8988T (cell line): Measurements from ENCODE around the gene ILF3.
A peak's percentile ranks its signal among the peaks of the same experiment; 100 is the strongest.
"Not testable (repeated sequence)": the region's sequence is repeated elsewhere in the genome, so short reads cannot be mapped to it uniquely, and the experiment has no call there.

Experiments used
- DNase-seq: peaks from one replicate; pipeline ENCODE4 v3.0.0; 2011

Gene ILF3

GRCh38 chr19:10643172-10643967, 10.8 kb upstream of the ILF3 start:
- no peak for DNase-seq

GRCh38 chr19:10643968-10644259, 10.2 kb upstream of the ILF3 start:
- no peak for DNase-seq

DNA sequence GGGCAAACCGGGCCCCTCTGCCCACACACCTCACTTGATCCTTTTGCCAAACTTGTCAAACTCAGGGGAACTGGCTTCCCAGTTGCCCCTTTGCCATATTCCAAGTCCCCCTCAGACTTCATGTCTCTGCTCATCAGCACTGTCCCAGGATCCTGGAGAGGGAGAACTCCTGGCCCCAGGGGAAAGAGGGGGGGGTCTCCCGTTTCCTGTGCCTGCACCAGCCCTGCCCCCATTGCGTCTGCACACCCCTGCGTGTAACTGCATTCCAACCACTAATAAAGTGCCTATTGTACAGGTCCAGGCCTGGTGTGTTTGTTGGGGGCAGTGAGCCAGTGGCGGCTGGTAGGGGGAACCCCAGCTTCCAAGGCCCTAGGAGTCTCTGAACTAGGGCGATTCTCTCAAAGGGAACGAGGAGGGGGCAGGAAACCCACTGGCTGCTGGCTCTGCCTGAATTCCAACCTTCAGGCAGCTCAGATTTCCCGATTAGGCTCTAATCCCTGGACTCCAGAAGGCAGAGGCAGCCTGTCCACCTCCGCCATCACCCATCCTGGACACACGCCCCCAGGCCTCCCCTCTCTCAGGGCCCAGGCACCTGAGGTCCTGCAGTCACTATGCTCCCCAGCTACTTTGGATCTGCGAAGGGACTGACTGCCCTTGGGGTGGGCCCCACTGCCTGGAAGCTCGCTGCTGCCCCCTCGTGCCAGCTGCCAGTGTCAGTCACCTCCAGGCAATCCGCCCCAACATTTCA, 9.7 kb upstream of the ILF3 start:
- DNase-seq, result peak; percentile 95

DNA sequence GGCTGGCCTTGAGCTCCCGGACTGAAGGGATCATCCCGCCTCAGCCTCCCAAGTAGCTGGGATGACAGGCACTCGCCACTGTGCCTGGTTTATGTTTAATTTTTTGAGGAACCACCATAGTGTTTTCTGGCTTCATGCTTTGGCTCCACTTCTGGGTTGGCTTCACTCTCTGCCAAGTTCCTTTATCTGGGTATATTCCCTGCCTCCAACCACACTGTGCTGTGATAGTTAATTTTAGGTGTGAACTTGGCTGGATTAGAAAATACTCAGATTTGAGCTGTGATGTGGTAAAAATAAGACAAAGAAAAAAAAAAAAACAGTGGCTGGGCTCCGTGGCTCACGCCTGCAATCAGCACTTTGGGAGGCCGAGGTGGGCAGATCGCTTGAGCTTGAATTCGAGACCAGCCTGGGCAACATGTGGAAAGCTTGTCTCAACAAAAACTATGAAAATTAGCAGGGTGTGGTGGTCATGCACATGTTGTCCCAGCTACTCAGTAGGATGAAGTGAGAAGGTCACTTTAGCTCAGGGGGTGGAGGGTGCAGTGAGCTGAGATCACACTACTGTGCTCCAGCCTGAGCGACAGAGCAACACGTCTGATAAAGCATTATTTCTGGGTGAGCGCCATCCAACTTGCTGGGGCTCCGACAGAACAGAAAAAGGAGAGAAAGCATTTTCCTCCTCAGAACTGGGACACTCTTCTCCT, 7.5 kb upstream of the ILF3 start:
- no peak for DNase-seq

GRCh38 chr19:10648360-10648759, 5.8 kb upstream of the ILF3 start:
- DNase-seq, result no peak

- DNase-seq, result no peak
Observed at GRCh38 chr19:10651851-10652250, 2.3 kb upstream of the ILF3 start.

DNA sequence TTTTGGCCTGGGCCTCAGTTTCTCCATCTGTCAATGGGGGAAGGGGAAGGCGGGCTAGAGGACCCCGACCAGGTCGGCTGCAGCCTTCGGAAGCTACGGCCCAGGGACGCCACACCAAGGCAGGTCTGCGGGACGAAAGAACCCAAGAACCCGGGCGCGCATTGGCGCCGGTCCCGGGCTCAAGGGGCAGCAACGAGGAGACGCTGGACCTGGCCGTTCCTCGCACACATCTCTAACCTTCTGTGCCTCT, 739 bp upstream of the ILF3 start:
- DNase-seq, result no peak

DNA sequence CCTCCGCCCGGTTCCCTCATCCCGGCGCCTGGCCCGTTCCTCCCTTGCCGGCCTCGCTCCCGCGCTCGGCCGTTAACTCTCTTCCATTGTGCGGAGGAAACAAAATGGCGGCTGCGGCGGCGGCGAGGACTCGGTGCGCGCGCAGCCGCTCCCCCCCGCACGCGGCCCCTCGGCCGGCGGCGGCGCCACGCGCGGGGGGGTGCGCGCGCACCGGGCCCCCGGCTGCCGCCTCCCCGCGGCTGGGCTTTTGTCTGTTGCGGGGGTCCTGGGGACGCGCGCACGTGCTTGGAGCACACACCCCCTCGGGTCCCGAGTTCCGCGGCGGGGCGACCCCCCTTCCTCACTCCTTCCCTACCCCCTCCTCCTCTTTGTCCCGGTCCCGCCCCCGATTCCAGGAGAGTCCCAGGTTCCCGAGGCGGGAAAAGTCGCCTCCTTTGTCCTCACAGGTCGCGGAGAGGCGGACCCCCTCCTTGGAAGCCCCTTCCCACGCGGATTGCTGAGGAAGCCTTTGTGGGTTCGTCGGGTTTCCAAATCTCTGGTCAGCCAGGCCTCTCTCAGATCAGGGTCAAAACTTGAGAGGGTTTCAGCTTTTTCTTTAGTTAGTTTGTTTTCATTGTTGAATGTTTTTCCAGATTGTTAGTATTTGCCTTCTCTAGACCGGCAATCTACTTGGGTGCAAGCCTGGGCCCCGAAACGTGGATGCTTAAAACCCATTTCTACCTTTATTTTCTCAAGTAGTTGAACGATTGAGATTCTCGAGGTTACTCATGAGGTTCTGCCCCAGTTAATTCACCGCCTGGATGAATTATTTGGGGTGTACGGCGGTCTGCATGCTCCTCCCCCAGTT, 687 bp downstream of the ILF3 start:
- peak; percentile 72 for DNase-seq

- DNase-seq, result no peak
Observed at GRCh38 chr19:10655457-10656312, 1.5 kb downstream of the ILF3 start.

- DNase-seq, result no peak
Observed at GRCh38 chr19:10660346-10660745, 6.2 kb downstream of the ILF3 start.

DNA sequence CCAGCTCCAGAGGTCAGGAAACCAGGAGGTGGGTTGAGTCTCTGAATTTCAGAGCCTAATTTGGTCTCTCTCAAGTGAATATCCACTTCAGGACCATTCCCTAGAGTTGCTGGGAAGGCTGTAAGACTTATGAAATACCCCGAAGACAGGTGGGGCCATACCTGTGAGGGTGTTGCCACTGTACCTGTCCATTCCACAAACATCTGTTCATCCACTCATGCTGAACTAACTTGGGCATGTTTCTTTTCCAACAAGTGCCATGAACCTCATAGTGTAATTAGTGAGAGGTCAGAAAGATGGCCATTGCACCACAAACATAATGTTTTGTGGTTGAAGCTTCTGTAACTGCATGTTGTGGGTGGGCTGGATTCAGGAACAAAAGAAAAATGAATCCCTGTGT, 7.8 kb downstream of the ILF3 start:
- DNase-seq, result no peak

DNA sequence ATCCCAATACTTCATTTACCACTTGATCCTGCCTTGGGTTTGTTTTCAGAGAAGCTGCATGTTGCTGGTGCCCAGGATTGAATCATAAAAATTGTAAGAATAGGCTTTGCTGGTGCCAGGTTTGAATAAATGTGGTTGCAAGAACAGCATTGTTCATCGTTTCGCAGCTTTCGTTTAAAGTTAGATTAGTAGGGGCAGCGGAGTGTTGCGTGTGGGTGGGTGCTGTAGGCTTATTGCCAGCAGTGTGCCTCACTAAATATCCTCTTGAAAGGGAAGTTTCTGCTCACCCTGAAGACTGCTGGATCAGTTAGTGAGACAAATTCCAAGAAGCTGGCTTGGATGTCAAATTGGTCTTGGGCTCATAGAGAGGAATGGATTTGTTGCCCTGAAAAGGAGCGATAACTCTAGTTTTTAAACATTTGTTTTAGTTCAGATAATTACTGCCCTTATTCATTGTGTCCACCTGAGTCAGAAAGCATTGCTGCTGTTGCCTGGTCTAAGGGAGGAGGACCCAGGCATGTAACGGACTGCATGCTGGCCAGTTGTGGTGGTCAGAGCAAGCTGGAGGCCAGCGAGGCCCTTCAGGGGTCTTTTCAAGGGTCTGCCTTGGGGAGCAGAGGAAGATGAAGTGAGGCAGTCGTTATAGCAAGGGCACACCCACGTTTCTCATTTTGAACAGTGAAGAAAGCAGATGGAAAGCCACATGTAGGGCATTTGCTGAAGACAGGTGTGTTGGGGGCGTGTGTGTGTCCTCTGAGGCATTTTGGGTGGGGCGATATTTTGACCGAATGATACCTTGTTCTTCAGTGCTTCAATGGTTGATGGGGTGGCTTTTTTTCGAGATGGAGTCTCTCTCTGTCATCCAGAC, 8.5 kb downstream of the ILF3 start:
- no peak for DNase-seq

DNA sequence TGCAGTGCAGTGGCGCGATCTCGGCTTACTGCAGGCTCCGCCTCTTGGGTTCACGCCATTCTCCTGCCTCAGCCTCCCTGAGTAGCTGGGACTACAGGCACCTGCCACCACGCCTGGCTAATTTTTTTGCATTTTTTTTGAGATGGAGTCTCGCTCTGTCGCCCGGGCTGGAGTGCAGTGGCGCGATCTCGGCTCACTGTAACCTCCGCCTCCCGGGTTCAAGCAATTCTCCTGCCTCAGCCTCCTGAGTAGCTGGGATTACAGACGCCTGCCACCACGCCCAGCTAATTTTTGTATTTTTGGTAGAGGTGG, 9.1 kb downstream of the ILF3 start:
- not testable (repeated sequence) for DNase-seq

DNA sequence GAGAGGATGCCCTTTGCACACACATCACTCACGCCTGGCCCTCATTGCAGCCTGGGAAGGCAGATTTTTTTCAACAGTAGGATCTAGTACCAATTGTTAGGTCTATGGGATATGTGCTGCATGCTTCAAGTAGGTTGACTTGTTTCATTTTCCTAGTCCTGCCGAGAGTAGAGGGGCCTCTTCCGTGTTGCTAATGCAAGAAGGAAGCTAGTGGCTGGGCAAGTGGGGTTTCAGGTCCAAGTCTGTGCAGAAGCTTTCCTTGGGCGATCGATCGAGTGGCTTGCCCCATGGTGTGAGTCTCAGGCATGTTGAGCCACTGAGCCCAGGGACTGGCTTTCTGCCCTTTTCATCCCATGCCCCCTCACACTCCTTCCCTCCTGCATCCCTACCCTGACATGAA, 13.7 kb downstream of the ILF3 start:
- no peak for DNase-seq

GRCh38 chr19:10669246-10669645, 15.1 kb downstream of the ILF3 start:
- no peak for DNase-seq

GRCh38 chr19:10670182-10670581, 16.0 kb downstream of the ILF3 start:
- DNase-seq, result no peak

DNA sequence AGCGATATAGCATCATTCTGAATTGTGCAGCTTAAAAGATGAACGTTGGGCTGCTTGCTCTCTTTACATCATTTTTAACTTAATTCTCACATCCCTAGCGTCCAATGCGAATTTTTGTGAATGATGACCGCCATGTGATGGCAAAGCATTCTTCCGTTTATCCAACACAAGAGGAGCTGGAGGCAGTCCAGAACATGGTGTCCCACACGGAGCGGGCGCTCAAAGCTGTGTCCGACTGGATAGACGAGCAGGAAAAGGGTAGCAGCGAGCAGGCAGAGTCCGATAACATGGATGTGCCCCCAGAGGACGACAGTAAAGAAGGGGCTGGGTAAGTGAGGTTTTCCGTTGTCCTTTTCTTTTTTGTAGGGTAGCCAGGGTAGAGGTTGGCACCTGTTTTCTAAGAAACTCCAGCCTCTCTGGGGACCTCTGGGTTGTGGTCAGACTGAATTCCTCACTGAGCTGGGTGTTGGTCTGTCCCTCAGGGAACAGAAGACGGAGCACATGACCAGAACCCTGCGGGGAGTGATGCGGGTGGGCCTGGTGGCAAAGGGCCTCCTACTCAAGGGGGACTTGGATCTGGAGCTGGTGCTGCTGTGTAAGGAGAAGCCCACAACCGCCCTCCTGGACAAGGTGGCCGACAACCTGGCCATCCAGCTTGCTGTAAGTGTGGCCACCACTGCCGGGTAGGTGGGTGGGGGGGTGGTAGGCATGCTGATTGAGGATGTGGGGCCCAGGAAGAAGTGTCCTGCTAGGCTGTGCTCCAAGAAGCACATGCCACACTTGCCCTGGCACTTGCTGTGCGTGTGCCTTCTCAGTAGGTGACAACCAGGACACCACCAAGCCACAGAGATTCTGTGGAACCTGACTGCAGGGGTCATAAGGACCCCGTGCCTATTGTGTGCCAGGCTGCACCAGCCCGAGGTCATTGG, 17.0 kb downstream of the ILF3 start:
- DNase-seq, result no peak

DNA sequence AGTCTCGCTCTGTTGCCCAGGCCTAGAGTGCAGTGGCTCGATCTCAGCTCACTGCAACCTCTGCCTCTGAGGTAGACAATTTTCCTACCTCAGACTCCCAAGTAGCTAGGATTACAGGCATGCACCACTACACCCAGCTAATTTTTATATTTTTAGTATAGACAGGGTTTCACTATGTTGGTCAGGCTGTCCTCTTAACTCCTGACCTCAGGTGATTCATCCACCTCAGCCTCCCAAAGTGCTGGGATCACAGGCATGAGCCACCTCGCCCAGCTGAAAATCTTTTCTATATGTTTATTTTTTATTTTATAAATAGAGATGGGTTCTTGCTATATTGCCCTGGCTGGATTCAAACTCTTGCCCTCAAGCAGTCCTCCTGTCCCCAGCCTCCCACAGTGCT, 17.8 kb downstream of the ILF3 start:
- DNase-seq, result not testable (repeated sequence)

- DNase-seq, result not testable (repeated sequence)
Observed at GRCh38 chr19:10675214-10675613, 21.1 kb downstream of the ILF3 start.

GRCh38 chr19:10677751-10678150, 23.6 kb downstream of the ILF3 start:
- DNase-seq, result no peak
